Stimulated activated CD4-positive, alpha-beta T cell treated with anti-CD3 and anti-CD28 coated beads, Interleukin-15, amount 100 ng/mL, for 48 hours (primary cell): ENCODE measurements around the gene WDR54.
"Not testable (repeated sequence)": the region's sequence is repeated elsewhere in the genome, so short reads cannot be mapped to it uniquely, and the experiment has no call there.

Experiments used
- DNase-seq, 2 donors: peaks; one replicate each; pipeline ENCODE4 v3.0.0-alpha.2; 2020; ENCODE audit warnings: low read depth in 2 of 2

Gene WDR54

DNA sequence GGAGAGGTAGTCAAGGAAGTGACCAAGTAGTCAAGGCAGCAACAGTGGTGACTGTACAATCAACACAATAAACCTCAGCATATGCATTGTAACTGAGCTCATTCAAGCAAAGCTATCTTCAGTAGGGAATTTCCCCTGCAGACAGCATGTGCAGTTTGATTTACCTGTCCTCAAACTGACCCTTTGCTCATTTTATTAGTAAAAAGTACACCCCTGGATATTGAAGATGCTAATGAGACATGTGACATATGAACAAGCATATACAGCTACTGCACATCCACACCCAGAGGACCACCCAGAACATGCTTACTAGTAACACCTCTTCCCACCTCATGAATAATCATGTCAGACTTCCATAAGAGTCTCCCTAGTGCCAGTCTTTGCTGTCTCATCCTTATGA lies 15.5 kb upstream of the WDR54 start:
- no peak for DNase-seq

DNA sequence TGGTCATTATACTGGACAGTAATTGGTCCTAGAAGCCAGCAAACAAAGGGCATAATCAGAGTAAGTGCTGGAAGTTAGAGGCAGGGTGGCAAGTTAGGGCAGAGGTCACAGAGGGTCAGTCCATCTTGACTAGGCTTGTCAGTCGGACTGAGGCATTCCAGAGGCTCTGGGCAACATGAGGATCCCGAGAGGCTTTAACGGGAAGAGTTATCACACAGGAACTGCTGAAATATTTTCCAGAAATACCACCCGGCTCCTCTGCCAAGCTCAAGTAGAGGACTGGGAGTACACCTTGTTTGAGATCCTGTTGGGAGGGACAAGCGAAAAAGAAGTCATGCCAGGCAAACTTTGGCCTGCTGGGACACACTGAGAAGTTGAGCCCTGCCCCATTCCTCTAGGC lies 13.8 kb upstream of the WDR54 start:
- DNase-seq, result no peak

DNA sequence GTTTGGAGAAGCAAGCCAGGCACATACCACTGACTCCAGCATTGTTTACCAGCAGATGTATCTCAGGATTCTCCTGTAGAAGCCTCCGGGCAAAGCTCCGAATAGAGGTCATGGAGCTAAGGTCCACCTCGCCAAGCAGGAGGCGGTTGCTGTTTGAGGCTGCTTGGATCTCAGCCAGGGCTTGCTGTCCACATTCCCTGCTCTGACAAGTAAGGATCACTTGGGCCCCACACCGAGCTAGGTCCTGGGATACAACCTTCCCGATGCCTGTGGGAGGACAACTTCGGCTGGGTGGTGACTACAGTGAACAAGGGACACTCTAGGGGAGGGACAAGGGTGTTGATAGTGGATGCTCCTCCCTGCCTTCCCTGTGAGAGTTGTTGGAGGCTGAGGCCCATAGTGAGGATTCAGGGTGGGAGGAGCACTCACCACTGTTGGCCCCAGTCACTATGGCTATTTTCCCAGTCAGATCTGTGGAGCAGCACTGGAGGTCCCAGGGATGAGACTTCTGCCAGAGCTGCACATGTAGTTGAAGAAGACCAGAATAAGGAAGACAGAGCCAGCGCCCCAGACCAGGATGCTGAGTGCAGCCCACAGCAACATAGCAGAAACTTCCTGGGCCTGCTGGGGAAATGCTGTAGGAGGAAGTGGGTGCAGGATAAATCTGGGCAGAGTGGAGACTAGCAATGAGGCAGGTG lies 8.4 kb upstream of the WDR54 start:
- DNase-seq, result no peak

DNA sequence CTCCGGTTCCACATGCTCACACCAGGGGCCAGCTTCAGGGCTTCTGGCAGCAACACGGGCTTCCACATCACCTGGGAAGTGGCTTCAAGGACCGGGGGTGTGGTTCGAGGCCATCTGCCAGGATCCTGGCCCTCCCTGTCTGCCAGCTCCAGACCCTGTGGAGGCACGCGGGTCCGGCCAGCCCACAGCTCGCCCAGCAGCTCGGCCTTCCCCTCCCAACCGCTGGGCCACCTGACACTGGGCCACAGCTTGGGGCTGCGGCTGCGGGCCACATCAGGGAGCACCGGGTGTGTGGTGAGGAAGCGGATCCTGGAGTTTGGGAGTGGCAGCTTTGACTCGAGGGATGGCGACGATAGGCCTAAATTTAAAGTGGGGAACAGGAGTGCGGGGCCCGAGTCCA lies 7.1 kb upstream of the WDR54 start:
- DNase-seq, result no peak

DNA sequence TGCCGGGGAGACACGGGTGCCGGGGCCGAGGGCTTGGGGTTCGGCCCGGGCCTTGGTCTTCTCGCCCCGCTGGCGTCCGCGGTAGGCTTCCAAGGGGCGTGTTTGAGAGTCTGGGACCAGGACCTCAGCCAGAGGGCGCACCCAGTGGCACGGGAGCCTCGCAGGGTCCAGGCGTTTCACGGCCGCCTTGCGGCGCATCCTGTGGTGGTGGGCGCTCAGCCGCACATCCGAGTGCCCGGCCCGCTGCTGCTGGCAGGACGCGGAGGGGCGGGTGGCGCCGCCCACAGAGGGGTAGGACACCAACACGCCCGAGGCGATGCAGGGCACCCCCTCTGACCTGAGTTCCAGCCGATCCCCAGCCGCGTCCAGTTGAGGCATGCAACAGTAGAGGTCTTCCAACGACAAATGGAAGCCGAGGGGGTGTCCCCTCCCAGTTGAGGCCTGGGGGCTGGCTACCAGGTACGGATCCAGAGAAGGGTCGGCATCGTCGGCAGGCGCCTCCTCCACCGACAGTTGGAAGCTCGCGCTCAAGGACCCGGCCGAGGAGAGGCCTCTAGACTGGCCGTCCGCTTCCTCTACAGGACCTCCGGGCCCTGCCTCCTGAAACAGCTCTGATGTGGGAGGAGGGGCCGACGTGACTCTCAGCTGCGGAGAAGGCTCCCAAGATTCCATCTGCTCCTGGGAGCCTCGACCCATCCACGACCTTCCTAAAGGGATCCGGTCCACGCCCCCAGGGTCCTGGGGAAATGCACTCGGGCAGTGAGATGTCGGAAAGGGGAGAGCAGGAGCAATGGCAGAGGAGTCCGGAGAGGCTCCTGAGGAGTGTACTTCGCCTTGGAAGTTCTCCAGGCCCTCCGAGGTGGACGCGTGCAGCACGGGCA lies 6.4 kb upstream of the WDR54 start:
- no peak for DNase-seq

DNA sequence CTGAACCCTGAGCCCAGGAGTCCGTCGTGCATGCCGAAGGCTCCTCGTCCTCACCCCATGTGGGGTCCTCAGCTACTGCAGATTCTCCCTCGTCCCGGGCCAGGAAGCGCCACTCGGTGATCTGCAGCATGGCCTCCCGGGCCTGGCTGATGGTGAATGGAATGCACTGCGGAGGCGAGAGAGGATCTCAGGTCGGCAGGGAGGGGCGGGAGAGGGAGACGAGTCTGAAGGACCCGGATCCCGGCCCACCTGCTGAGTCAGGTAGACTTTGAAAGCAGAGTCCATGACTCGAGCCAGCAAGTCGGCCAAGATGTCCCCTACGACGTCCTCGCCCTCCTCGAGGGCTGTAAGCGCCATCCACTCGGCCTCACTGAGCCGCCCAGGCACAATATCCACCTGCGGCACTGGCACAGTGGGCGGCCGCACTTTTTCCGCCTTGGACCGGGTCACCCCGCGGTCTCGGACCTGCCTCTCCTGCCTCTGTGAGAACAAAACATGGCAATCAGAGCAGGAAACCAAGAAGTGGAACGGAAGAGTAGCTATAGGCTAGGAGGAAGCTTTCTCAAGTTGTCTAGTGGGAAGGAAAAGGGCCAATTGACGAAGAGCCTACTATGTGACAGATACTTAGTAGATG lies 5.7 kb upstream of the WDR54 start:
- no peak for DNase-seq

DNA sequence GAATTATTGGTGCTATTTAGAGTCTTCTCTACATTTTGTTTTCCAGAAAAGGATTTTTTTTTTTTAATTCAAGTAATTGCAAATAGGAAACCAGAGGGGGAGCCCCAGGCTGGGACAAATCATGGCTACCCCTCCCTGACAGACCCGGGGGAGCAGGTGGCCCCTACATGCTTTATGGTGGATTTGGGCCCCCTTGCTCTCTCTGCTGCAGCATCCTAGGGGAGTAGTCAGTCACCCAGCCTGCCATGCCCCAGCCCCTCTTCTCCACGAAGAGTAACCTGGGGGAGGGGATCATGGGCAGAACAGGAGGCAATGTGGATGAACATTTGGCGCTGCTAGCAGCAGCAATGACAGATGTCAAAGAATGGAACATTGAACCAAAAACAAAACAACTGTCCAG lies 4.8 kb upstream of the WDR54 start:
- no peak for DNase-seq

DNA sequence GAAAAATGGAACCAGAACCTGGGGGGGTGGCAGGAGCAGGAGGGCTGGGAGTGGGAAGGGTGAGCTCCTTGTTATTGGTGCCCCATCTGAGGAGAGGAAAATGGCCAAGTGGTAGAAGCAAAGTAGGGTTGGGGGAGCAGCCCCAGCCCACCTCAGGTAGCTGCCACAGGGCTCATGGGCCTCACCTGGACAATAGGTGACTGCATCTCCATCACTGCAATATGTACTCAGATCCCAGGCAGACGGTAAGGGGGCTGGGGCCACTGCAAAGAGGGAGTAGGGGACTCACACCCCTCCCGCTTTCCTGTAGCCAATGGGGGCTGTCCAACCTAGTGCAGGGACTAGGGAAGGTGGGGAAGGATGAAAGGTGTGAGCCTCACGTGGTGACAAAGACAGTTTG lies 4.3 kb upstream of the WDR54 start:
- no peak for DNase-seq

DNA sequence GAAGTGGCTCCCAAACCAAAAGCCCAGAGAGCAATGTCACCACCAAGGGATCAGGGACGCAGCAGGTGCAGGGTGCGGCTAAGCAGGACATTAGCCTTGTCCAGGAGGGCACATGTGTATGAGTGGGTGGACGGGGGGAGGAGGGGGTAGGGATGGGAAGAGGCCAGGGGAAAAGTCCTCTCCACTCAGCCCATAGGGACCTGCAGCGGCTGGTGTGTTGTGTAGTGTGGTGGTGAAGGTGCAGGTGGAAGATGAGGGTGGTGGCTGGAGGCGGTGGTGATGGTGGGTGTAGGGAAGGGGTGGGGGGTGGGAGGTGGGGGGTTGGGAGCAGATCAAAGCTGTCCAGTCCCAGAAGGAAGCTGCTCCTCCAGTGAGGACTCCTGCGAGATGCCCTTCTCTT lies 3.8 kb upstream of the WDR54 start:
- no peak for DNase-seq

DNA sequence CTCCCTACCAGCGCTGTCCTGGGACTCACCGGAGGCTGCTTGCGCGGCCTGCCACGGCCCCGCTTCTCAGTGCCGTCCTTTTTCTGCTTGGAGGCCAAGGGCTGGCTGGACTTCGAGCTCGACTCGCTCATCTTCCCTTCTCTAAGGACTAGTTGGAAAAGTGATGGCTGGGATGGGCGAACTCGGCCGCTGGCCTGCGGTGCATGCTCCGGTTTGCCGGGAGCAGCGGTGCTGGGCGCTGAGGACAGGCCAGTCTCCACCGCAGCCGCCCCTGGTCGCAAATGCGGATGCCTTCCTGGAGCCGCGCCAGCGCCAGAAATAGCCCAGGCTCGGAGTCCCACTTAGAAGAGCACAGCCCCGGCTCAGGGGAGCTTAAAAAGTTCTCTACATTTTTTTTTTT lies 3.2 kb upstream of the WDR54 start:
- DNase-seq, result no peak

DNA sequence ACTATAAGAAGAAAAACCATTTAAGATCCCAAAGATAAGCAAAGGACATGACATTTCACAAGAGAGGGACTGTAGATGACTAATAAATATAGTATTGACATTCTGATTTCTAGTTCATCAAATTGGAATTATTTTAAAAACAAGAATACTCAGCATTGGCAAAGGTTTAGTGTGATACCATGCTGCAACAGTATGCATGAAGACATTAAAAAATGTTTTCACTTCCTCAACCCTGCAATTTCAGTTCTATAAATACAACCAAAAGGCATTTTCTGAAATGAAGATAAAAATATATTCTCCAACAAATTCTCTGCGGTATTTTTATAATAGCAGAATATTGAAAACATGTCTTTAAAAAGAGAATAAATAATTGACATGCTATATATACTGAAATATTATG lies 2.2 kb upstream of the WDR54 start:
- DNase-seq, result no peak

DNA sequence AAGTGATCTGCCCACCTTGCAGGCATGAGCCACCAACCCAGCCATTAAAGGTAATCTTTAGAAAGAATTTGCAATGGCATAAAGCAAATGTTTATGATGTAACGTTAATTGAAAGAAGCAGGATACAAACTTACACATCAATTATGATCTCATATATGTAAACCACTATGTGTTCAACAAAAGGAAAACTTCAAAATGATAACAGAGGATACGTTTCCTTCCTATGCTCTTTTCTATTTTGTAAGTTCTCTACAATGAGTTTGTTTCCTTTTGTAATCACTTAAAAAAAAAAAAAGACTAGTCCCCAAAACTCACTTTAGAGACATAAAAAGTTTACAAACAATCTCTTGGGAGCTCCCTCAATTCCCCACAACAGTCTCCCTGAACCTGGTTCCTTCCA lies 1.5 kb upstream of the WDR54 start:
- DNase-seq, result no peak

DNA sequence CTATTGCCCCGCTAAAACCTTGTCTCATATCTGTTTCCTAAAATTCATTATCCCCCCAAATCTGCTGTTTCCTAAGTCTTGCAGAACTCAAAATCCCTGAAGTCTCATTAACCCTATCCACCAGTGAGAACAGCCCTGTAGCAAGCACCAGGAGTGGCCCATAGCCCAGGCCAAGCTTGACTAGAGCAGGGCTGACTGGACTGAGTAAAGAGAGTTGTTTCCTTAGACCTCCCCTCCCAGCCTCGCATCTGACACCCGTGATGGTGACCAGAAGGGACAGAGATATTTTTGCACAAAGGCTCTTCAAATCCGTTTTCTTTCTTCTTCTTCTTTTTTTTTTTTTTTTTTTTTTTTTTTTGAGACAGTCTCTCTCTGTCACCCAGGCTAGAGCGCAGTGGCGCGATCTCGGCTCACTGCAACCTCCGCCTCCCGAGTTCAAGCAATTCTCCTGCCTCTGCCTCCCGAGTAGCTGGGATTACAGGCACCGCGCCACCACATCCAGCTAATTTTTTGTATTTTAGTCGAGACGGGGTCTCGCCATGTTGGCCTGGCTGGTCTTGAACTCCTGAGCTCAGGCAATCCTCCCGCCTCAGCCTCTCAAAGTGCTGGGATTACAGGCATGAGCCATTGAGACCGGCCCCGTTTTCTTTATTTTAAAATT lies 957 bp upstream of the WDR54 start:
- not testable (repeated sequence) for DNase-seq

DNA sequence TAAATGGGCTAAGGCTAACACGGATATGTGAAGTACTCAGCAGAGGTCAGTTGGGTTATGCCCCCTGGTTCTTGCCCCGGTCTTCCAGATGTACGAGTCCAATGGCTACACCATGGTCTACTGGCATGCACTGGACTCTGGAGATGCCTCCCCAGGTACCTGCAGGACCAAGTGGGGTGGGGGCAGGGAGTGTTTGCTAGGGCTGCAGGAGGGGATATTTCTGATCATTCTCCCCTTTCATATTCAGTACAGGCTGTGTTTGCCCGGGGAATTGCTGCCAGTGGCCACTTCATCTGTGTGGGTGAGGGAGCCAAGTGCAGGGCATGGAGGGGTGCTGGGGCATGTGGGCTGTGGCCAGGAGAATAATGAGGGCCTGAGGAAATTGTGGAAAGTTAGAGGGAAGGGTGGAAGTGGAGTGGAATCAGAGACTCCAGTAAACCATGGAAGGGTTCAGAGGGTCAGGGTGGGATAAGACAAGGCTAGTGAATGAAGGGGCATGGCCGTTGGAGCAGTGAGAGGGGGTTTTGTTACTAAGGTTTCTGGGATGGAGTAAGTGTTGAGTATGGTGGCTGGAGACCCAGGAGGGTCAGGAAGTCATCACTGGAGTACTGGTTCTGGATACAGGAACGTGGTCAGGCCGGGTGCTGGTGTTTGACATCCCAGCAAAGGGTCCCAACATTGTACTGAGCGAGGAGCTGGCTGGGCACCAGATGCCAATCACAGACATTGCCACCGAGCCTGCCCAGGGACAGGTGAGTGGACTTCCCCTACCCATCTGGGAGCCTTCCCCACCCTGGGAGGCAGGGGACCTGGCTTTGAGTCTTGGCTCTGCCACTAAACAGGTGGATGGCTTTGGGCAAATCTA lies 1.9 kb downstream of the WDR54 start:
- no peak for DNase-seq

DNA sequence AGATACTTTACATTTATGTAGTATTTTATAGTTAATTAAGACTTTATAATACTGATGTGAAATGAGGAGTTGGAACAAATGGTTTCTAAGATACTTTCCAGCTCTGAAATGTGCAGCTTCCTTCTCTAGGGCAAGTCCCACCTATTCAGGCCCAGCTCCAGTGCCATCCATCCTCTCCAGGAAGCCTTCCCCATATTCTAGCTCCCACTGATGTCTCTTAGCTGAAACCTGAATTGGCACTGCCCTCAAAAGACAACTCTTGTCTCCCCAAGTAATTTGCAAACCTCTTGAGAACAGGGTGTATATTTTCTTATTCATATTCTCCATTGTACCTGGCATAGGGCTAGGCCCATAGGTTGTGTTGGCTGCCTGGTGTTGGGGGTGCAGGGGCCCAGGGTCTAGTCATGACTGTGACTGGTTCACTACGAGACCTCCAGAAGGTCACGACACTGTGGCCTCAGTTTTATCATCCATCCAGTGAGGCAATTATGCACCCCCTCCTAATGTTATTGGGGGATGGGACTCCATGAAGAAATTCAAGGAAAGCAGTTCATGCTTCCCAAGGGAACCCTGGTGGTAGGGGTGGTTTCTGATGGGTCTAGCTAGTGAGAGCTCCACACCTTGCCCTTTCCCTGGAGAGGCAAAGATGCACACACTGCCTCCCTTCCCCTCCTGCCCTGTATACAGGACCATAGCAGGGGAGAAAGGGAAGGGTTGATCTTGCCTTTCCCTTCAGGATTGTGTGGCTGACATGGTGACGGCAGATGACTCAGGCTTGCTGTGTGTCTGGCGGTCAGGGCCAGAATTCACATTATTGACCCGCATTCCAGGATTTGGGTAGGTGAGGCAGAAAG lies 2.8 kb downstream of the WDR54 start:
- DNase-seq, result no peak

DNA sequence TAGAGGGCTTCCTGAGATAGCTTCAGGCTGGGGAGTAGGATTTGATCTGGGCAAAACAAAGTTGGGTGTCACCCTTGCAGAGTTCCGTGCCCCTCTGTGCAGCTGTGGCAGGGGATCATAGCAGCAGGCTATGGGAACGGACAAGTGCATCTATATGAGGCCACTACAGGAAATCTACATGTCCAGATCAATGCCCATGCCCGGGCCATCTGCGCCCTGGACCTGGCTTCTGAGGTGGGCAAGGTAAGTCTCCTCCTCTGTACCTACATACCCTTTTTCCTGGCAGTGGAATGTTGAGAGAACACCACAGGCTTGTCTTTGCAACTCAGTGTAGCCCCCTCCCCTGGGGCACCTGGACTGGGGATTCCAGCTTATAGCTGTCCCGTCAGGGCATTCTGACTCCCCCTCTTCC lies 3.5 kb downstream of the WDR54 start:
- DNase-seq, result no peak

DNA sequence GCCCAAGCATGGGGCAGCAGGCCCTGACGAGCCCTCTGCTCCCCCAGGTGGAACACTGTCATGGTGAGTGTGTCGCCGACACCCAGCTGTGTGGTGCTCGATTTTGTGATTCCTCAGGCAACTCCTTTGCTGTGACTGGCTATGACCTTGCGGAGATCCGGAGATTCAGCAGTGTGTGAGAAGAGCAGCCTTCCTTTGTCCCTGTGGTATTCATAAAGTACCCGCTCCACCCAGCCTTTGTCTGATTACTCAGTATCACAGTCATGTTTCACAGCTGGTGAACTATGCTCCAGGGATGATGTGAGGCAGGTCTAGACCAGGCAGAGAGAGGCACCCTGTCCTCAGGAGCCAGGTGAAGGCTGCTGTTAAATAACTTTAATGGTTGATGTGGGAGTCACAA lies 4.0 kb downstream of the WDR54 start:
- DNase-seq, result no peak

DNA sequence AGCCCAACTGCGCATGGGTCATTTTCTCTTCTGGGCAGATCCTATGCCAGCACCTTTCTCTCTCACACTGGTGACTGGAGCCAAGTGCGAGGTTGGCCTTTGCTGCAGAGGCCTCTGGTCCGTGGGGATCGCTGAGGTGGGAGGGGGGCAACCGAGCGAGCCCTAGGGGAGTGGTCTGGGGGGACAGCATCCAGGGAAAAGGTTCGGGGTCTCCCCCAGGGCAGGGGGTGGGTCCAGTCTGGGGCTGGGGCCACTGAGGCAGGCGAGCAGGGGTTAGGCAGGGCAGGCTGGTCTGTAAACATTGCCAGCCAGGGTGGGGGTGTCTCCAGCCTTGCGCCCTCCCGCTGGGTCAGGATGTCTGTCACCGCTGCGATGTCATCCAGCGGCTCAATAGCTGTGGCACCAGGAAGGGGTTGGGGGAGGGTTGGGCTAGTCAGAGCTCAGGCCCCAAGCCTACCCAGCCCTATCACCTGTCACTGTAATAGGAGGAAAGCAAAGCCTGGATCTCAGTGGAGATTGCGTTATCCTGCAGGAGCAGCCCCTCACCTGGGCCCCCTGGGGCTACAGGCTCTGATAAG lies 4.7 kb downstream of the WDR54 start:
- DNase-seq, result no peak

DNA sequence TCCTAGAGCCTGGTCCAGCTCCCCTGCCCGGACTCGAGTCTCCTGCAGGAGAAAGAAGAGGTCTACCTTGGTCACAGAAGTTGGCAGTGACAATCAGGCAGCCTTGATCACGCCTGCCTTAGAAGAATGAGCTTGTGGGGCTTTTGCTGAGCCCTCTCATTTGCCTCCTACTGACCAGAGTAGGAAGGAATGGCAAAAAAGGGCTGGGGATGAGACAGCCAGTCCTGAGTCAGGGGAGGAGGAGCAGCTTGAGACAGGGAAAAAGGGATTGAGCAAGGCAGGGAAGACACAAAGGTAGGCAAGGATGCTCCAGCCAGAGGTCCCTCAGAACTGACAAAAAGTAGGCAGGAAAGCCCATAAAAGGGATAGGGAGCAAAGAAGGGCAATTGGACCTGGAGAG lies 6.0 kb downstream of the WDR54 start:
- no peak for DNase-seq

DNA sequence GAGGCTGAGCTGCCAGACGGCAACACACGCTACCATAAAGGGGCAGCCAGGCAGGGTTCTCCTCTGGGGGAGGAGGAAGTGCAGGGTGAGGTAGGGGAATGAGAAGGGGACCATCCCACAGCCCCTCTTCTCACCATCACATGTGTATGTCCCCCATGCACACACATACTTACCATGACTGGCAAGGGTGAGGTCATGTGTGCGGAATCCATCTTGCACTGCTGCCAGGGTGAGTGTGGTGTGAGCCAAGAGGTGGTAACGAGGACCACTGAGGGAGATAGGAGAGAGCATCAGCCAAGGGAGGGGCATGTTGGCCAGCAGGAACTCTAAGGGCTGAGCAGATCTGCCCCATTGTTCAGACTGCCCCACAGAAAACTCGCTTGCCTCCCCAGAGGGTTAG lies 7.1 kb downstream of the WDR54 start:
- no peak for DNase-seq
